Gastrocnemius medialis (tissue), 4 donors: ENCODE data around the gene LCE5A.

Source experiments
- CTCF ChIP-seq, 5 experiments: fragments of 450-650 bp in 3 of 5; fragments of 200-600 bp in 2 of 5; sonication (generic) in 2 of 5; IDR thresholded peaks in 4 of 5; conservative IDR thresholded peaks in 1 of 5; 1 replicate in 4 of 5; 2 replicates in 1 of 5; pipeline ENCODE4 v1.5.1; 2016 to 2019; ENCODE audit warnings: antibody characterized with exemption in 5 of 5, mild to moderate bottlenecking in 3 of 5, moderate library complexity in 3 of 5
- POLR2A ChIP-seq, 2 donors: fragments of 450-650 bp; IDR thresholded peaks; one replicate each; pipeline ENCODE4 v1.6.1; 2017; ENCODE audit warnings: antibody characterized with exemption in 2 of 2, mild to moderate bottlenecking in 2 of 2, moderate library complexity in 2 of 2

- TF ChIP-seq CTCF (IDR thresholded peaks at IDR 0.05 in 4 of 5, conservative IDR thresholded peaks at IDR 0.05 in 1 of 5), result no peak
- no peak for TF ChIP-seq POLR2A (IDR thresholded peaks at IDR 0.05)
Observed at GRCh38 chr1:152515434-152515783, 4.8 kb downstream of the LCE5A start.
